Fibroblast of gingiva (primary cell): ENCODE measurements around the gene AGAP1.

Experiments used
- DNase-seq: peaks from one replicate; pipeline ENCODE4 v3.0.0-alpha.2; 2011; ENCODE audit warnings: low read depth

The AGAP1 gene

DNA sequence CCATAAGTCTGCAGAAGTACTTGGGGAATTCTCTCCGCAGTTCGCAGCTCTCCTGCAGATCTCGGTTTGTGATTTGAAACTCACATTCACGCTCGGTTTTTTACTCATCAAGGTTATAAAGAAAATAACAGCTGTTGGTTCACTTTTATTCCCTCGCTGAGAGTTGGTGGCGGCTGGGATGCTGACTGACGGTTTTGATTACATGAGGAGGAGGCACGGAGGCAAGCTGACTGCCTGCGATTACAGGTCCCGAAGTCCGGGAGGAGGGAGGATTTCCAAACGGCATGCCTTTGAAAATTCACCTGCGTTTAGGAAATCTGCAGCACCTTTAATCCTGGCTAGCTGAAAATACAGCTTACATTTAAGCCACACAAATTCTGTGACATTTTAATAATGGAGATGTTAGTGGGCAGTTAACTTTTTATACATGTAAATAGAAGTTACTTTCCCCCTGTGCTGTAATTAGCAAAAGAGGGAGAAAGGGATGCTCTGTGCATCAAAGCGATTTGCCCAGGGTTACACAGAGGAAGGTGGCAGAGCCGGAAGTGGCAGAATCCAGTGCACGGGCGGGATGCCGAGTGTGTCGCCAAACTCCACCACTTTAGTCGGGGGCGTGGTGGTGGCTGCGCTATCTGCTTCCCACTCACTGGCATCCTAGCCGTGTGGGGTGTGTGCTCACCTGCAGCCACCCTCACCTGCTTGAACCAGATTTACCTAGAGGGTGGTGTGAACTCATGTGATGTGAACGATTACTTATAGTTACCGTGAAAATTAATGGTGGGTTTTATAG is 14.7 kb downstream of the AGAP1 start:
- DNase-seq: no peak

- DNase-seq: no peak
Measured at GRCh38 chr2:235510318-235510717, 16.5 kb downstream of the AGAP1 start.

DNA sequence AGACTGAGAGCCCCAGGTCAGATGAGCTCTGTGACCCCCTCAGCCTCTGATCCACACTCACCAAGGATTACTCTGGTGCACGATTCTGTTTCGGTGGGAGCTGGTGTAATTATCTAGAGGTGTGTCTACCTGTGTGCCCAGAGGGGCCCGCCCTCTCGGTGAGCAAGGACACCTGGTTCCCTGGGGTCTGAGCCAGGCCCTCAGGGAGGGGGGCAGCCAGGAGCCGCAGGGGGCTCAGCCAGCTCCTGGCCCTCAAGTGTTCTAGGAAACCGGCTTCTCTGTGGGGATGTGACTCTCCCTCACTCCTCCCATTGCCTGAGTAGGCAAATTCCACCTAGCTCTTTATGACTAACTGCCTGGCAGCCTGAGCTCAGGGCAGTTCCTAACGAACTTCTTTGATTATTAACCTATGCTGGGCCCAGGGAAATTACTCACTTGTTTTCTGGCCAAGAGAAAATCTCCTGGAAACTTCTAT is 17.4 kb downstream of the AGAP1 start:
- DNase-seq: peak; percentile 33

GRCh38 chr2:235511751-235512698 is 18.2 kb downstream of the AGAP1 start:
- DNase-seq: no peak

GRCh38 chr2:235512699-235513053 is 18.8 kb downstream of the AGAP1 start:
- no peak for DNase-seq

GRCh38 chr2:235513984-235514626 is 20.3 kb downstream of the AGAP1 start:
- no peak for DNase-seq

DNA sequence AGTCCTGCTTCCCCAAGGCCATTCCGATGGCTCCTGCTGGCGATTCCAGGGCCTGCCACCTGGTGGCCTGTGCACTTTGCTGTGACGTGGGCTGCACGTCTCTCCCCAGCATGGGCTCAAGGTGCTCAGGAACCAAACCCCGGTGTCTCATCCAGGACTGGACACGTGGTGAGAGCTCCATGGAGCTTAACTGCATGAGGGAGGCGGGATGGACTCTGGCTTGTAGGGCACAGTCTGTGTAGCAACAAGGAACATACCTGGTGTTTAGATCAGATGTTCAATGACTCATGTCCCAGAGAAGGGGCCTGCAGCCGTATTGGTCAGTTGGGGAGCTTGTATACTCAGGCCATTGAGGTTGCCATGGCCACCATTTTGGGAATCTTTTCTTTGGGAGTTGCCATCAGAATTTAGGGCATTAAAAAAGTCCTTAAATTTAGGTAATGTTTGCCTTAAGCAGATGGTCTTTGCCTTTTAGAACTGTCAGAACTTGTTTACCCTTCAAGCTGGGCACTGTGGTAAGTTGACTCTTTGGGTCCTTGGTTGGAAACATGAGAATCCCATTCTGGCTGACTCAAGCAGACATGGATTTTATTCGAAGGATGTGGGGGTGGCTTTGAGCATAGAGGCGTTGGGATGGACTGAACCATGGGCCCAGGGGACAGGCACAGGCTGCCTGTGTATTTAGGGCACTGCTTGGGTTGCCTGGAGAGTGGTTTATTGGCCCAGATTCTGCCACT is 21.0 kb downstream of the AGAP1 start:
- DNase-seq: no peak

- no peak for DNase-seq
Measured at GRCh38 chr2:235515364-235515742, 21.5 kb downstream of the AGAP1 start.

DNA sequence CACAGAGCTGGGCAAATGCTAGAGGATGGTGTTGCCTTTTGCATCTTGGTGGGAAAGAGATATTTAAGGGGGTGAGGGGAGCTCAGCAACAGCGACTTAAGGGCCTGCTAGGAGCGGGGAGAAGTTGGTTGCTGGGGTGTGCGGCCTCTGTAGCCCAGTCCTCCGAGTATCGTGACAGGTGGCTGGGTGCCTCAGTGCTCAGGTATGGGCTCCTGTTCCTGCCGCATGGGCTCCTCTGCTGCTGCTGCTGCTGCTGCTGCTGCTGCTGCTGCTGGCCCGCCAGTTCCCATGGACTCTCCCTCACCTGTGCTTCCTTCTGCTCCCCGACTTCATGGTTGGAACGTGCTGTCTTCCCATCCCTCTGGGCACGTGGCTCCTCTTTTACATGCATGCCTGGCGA is 22.0 kb downstream of the AGAP1 start:
- DNase-seq: no peak

DNA sequence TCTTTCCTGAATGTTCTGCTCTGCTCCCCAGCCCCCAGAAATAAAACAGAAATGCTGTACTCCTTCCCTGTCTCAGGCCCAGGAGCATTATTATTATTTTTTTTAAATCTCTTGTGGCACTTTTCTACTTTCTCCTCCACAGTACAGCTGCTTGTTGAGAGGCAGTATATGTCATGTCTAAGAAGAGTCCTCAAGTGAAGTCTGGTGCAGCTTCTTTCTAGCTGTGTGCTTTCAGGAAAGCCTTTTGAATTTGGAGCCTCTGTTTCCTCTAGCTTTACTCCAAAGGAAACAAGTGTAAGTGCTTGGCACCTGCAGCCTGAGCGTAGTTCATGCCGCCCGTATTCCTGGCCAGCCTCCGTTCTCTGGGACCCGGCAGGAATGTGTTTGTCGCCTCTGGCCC is 22.4 kb downstream of the AGAP1 start:
- no peak for DNase-seq

- no peak for DNase-seq
Measured at GRCh38 chr2:235518322-235519090, 24.7 kb downstream of the AGAP1 start.

DNA sequence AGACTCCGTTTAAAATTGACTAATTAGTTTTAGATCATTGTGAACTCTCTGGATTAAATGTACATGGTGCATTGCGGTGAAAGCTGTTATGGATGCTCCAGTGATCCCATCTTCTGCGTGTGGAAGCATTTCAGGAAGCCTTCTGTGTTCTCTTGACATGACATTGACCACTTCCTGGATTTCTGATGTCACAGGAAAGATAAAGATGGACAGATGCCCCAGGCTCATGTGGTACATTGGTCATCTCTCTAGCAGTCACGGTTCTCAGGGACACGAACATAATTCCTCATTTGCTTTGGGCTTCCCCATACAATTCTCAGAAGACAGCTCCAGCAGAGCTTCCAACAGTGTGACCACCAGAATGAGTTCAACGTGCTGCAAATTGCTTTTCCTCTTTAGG is 26.9 kb downstream of the AGAP1 start:
- DNase-seq: no peak

DNA sequence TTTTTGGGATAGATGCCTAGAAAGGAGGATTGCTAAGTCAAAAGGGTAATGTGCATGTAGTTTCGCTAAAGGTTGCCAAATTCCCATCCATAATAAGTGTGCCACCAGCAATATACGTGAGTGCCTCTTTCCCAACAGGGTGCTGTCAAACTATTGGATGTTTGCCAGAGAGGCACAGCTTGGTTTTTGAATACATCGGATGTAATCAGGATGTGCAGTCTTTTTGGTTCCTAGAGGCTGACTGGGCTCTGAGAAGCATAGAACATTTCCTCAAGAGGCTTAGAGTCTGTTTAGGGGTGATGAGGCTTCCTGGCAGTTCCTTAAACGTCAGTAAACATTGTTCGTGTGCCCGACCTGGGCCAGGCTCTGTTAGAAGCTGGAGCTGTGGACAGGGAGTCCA is 28.0 kb downstream of the AGAP1 start:
- peak; percentile 68 for DNase-seq

GRCh38 chr2:235523021-235523420 is 29.2 kb downstream of the AGAP1 start:
- no peak for DNase-seq

- no peak for DNase-seq
Measured at GRCh38 chr2:235523486-235524150, 29.8 kb downstream of the AGAP1 start.

GRCh38 chr2:235526166-235526565 is 32.3 kb downstream of the AGAP1 start:
- DNase-seq: no peak

DNA sequence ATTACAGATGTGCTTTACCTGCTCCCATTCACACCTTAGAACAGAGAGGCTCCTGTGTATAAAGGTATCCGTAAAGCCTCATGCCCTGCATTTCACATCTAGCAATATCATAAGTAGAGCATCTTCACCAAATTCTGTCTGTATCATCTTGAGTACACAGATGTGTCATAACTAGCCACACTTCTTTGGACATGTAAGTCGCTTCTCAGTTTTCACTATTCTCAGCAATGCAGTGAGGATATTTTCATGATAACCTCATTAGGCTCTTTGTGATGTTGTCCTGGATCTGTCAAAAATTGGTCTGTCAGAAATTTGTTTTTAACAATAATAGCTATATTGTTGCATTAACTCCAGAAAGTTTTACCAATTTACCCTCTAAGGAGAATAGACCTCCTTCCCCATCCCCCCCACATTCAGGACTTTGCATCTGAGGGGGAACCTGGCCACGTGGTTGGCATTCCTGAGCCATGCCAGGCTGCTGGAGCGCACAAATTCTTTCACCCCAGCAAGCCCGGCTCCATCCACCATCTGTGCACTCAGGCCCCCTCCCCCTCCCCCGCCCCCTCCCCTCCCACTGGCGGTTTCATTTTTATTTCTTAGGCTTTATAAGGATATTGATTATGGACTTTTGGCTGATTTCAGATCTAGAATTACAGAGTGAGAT is 34.1 kb downstream of the AGAP1 start:
- DNase-seq: no peak

DNA sequence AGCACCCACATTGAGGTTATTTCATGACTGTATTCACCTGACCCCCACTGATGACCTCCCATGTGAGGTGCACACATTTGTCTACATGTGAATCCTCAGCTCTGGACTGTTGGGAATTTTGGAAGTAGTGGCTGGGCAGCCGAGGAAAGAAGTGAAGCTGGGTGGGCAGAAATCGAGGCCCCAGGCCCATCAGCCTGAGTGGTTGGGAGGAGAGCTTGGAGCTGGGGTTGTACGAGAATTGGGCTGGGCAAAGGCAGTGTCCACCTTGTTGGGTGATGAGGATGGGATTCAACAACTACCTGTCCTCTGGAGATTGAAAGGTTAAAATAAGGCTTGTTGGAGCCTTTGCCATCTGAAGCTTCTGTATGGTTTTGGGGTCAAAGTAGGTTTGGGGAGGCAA is 35.8 kb downstream of the AGAP1 start:
- no peak for DNase-seq

DNA sequence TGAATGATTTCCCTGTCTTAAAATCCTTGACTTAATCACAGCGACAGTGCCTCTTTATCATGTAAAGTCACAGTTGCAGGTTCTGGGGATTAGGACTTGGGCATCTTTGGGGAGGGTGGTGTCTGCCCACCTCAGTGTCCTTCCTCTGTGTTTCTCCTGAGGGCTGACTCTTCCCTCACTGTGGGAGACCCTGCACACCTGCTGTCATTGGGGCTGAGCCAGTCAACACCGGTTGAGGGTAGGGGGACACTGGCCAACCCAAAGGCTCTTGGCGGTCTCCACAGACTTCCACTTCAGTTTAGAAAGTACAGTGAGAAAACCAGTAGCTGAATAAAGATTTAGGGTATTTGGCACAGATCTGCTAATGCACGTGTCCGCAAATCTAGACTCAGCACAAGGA is 36.9 kb downstream of the AGAP1 start:
- DNase-seq: no peak

GRCh38 chr2:235532307-235532706 is 38.5 kb downstream of the AGAP1 start:
- no peak for DNase-seq
